Stomach (tissue), 9 donors: Measurements from ENCODE around the gene RPL22. TPM values are rescaled to one million over a fixed set of nuclear protein-coding genes. Genes with fewer than 3 reads are reported as not detected.

Source experiments
- DNase-seq, 2 donors: peaks; one replicate each; pipeline versions ENCODE4 v3.0.0 to v3.0.0-alpha.2; 2013 to 2019
- H3K27ac ChIP-seq, 5 donors: fragments of 200-600 bp in 4 of 5; sonication (generic) in 4 of 5; one replicate each; pipeline ENCODE4 v1.5.1; 2013 to 2019; ENCODE audit warnings: mild to moderate bottlenecking in 1 of 5, moderate library complexity in 1 of 5
- H3K27me3 ChIP-seq, 3 donors: fragments of 200-600 bp; sonication (generic); one replicate each; pipeline ENCODE4 v1.5.1; 2017 to 2019; ENCODE audit warnings: mixed run types in 1 of 3
- H3K36me3 ChIP-seq, 4 donors: fragments of 200-600 bp; sonication (generic); 1 replicate in 3 of 4; 2 replicates in 1 of 4; pipeline ENCODE4 v1.5.1; 2016 to 2019
- H3K4me1 ChIP-seq, 4 donors: fragments of 200-600 bp; sonication (generic); one replicate each; pipeline ENCODE4 v1.5.1; 2016 to 2019
- H3K4me3 ChIP-seq, 4 donors: fragments of 200-600 bp; sonication (generic) in 3 of 4; one replicate each; pipeline ENCODE4 v1.5.1; 2016 to 2019; ENCODE audit warnings: mild to moderate bottlenecking in 1 of 4
- H3K9me3 ChIP-seq, 4 donors: fragments of 200-600 bp; sonication (generic); one replicate each; pipeline ENCODE4 v1.5.1; 2016 to 2019
- EP300 ChIP-seq: sonication (generic); formaldehyde crosslinking; IDR thresholded peaks from one replicate; pipeline ENCODE4 v1.6.1; 2017; ENCODE audit warnings: antibody characterized with exemption
- POLR2A ChIP-seq, 4 donors: fragments of 450-650 bp; IDR thresholded peaks; one replicate each; pipeline ENCODE4 v1.6.1; 2016; ENCODE audit warnings: antibody characterized with exemption in 4 of 4, control low read depth in 2 of 4, mild to moderate bottlenecking in 1 of 4, moderate library complexity in 1 of 4
- POLR2AphosphoS5 ChIP-seq, 3 donors: sonication (generic); formaldehyde crosslinking; IDR thresholded peaks; one replicate each; pipeline ENCODE4 v1.6.1; 2016; ENCODE audit warnings: antibody characterized with exemption in 3 of 3
- WGBS, 5 donors: extraction: QIAGEN DNeasy Blood & Tissue Kit in 3 of 5; methylation state at CpG; one replicate each; pipeline versions ENCODE4 v1.1.5 to v1.1.7; 2013 to 2018; 5-methylcytosine and 5-hydroxymethylcytosine counted together
- intact Hi-C: fragments of 100-400 bp; cut with DNase I; formaldehyde crosslinking; loops from one replicate; pipeline ENCODE4 v1.15.1; 2023; ENCODE audit warnings: low total_unique reads
- polyA plus RNA-seq, 3 donors: library from polyadenylated mRNA; stranded (reverse); fragments of 200-250 nt; gene quantifications; one replicate each; pipeline ENCODE4 v1.2.3, GENCODE V29; 2013
- total RNA-seq, 5 donors: library from RNA; depleted of rRNA; stranded (reverse); fragments of >200 nt; gene quantifications; one replicate each; pipeline versions ENCODE4 v1.1.0 to v1.2.3, GENCODE V29; 2014 to 2016
- TF ChIP-seq, protein P1 (sequence below), 7 experiments: fragments of 450-650 bp in 4 of 7; fragments of 200-600 bp in 3 of 7; sonication (generic) in 3 of 7; IDR thresholded peaks; one replicate each; pipeline ENCODE4 v1.5.1; 2016 to 2019; ENCODE audit warnings: antibody characterized with exemption in 7 of 7, control low read depth in 2 of 7, mild to moderate bottlenecking in 1 of 7
- donor health status: healthy with polysubstance abuse.
- donor health status: Bipolar disorder and iron deficiency.
- donor health status: healthy.

The RPL22 gene
- total and polyA plus RNA-seq, 8 donors = 103 to 718 (median 239) TPM

DNA sequence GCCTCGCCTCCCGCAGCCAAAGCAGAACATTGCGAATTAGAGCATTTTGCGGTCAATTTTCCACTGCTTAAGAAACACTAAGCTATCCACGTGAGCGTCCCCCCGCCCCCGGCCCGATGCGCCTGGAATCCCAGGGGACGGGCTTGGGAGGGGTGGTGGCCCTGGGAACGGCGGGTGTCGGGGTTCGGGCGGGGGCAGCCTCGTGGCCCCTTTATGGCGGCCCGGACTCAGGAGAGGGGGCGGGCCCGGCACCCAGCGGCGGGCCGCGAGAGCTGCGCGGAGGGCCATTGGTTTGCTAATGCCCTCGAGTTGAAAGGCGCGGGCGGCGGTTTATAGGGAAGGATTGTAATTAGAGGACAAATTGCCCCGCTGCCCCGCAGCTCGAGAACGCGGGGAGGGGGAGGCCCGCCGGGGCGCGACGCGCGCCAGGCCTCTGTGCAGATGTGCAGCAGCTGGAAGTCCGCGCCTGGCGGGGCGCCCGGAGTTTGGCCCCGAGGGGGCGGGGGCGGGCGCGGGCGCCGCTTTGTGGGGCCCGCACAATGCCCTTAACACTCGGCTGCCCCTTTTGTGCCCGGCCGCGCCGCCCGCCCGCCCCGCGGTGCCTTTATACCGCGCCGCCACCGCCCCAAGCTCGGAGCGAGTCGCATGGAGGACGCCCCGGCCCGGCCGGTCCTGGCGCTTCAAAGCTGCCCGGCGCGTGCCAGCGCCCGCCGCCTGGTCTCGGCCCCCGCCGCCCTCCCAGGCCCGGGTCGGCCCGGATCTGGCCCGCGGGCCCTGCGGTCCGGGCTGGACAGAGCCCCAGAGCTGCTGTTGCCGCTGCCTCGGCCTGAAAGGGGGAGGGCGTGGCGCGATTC, 42.7 kb upstream of the RPL22 start:
- intact Hi-C loops = loop anchor here (10.0 kb wide), 2 partner anchors 163 to 187 kb away; no protein-coding TSS in a partner anchor
- Histone ChIP-seq H3K36me3 (no peaks in the 10 kb centered on the region), H3K4me3 (peak overlapping the region; percentile 7 to 38 (median 15)), H3K27ac (no peak overlapping the region), H3K27me3 (peaks cover 22 to 95% (median 74%) of the 10 kb centered on the region in 3 donors), H3K9me3 (no peaks in the 10 kb centered on the region), H3K4me1 (peaks cover 28 to 46% (median 41%) of the 10 kb centered on the region in 4 donors)
- TF ChIP-seq, protein P1, sequence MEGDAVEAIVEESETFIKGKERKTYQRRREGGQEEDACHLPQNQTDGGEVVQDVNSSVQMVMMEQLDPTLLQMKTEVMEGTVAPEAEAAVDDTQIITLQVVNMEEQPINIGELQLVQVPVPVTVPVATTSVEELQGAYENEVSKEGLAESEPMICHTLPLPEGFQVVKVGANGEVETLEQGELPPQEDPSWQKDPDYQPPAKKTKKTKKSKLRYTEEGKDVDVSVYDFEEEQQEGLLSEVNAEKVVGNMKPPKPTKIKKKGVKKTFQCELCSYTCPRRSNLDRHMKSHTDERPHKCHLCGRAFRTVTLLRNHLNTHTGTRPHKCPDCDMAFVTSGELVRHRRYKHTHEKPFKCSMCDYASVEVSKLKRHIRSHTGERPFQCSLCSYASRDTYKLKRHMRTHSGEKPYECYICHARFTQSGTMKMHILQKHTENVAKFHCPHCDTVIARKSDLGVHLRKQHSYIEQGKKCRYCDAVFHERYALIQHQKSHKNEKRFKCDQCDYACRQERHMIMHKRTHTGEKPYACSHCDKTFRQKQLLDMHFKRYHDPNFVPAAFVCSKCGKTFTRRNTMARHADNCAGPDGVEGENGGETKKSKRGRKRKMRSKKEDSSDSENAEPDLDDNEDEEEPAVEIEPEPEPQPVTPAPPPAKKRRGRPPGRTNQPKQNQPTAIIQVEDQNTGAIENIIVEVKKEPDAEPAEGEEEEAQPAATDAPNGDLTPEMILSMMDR (IDR thresholded peaks at IDR 0.05) = no peak
- TF ChIP-seq POLR2AphosphoS5 (IDR thresholded peaks at IDR 0.05) (no peak), POLR2A (IDR thresholded peaks at IDR 0.05) (no peak), EP300 (no peak)
- 1 to 2% (median 2%) methylated on average over 24 to 99 of the region's 99 CpGs for WGBS, 5 donors
- DNase-seq = no peak

DNA sequence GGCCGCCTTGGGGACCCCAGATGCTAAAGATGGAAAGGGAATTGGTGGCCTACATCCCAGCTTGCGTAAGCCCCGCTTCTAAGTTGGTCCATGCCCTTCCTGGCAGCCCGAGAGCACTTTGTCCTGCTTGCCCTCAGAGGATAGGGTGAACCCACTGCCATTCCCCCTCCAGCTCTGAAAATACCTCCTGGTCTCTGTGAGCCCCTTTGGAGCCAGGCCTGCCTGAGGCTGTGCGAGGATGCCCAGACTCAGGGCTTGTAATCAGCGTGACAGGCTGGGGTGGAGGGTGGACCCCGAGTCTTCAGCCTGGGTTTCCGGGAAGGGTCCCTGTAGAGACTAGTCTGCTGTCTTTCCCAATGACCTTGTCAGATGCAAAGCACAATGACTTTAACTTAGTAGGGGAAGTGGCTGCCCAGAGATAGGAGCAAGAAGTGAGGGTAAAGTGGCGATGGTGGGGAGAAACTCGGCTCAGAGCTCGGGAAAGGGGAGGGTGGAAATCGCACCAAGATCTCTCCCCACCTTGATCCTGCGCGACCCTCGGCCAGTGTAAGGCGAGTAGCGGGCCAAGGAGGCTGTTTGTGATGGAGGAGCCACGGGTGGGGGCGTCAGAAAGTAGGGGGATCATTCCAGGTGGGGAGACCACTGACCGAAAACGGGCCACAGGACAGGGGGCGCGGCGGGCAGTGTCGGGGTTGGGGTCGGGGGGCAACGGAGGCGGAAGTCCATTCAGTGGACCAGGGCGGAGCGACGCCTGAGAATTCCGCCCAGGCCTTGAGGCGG, 41.9 kb upstream of the RPL22 start:
- peak overlapping the region in 1 of 4 donors; percentile 38 for H3K4me3 ChIP-seq
- intact Hi-C loops = loop anchor here (10.0 kb wide), 2 partner anchors 164 to 186 kb away; no protein-coding TSS in a partner anchor
- H3K27me3 ChIP-seq = peaks cover 22 to 87% (median 67%) of the 10 kb centered on the region in 3 donors
- no peak overlapping the region for H3K27ac ChIP-seq
- 18 to 29% (median 22%) methylated on average over 31 to 33 of the region's 33 CpGs for WGBS, 5 donors
- H3K36me3 ChIP-seq = no peaks in the 10 kb centered on the region
- H3K9me3 ChIP-seq = no peaks in the 10 kb centered on the region
- DNase-seq = no peak
- no peak for TF ChIP-seq POLR2A (IDR thresholded peaks at IDR 0.05)
- TF ChIP-seq, protein P1 (IDR thresholded peaks at IDR 0.05) = no peak
- no peak for TF ChIP-seq EP300
- no peak for TF ChIP-seq POLR2AphosphoS5 (IDR thresholded peaks at IDR 0.05)
- peaks cover 25 to 41% (median 35%) of the 10 kb centered on the region in 4 donors for H3K4me1 ChIP-seq

DNA sequence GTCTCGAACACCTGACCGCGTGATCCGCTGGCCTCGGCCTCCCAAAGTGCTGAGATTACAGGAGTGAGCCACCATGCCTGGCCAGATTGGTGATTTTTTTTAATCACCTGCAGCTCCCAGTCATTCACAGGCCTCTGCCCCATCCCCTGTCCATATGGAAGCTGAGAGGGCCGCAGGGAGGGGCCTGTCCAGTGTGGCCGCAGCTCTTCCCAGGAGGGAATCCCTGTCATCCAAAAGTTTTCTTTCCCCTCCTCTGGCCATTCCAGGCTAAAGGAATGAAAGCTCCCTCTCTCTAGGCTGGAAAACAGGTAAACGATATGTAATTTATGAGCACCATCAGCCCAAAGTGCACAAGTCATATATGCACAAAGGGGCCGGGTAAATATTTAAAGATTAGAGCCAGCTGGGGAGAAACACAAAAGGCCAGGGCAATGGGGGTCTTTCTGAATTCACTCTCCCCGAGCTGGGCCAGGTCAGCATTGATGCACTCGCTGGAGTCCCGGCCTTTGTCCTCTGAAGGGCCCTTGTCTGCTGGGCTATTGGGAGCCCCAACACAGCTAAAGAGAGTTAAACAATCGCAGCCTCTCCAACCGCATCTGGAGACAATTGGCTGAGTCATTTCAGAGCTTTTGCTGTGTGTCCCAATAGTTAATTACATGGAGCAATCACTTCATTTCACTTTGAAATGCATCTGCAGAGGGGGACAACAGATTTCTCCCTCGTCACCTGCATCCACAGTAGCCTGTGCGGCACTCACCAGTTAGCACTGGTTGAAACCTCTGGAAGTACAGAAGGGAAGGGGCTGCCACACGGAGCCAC, 40.8 kb upstream of the RPL22 start:
- intact Hi-C loops = loop anchor here (10.0 kb wide), 2 partner anchors 165 to 185 kb away; no protein-coding TSS in a partner anchor
- H3K4me3 ChIP-seq = no peak overlapping the region
- no peak for DNase-seq
- no peak overlapping the region for H3K27ac ChIP-seq
- no peaks in the 10 kb centered on the region for H3K36me3 ChIP-seq
- peaks cover 15 to 35% (median 30%) of the 10 kb centered on the region in 4 donors for H3K4me1 ChIP-seq
- TF ChIP-seq POLR2AphosphoS5 (IDR thresholded peaks at IDR 0.05) (no peak), POLR2A (IDR thresholded peaks at IDR 0.05) (no peak), EP300 (no peak)
- H3K27me3 ChIP-seq = peaks cover 15 to 75% (median 55%) of the 10 kb centered on the region in 3 donors
- WGBS, 5 donors = 32 to 59% (median 42%) methylated on average over 14 to 17 of the region's 17 CpGs
- H3K9me3 ChIP-seq = no peaks in the 10 kb centered on the region

DNA sequence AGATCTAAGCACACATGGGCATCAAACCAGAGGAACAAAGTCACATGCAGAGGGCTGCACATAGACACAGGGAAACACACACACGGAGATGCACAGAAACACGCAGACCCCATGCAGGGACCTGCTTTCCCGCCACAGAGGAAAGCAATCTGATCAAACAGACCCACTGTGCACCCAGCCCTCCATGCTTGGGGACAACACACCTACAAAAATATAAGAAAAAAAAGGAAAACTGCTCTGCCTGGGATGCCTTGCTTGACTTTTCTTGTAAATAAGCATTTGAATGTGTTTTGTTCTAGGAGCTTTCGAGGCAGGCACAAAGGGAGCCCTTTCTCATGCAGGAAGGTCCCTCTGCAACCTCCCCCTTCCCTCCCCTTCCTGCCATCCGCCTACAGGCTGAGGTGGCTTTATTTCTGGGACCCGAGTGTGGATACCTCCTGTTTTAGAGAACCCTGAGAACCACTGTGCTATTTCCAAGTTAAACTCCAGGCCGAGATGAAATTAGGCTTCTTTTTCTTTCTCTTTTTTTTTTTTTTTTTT, 39.9 kb upstream of the RPL22 start:
- Histone ChIP-seq H3K9me3 (no peaks in the 10 kb centered on the region), H3K27me3 (peaks cover 10 to 67% (median 46%) of the 10 kb centered on the region in 3 donors), H3K4me3 (no peak overlapping the region), H3K27ac (no peak overlapping the region), H3K36me3 (peaks cover 0 to under 1% (median 0%) of the 10 kb centered on the region in 4 donors), H3K4me1 (peaks cover 23 to 35% (median 32%) of the 10 kb centered on the region in 4 donors)
- WGBS, 5 donors = 29 to 44% (median 40%) methylated on average over 7 of the region's 7 CpGs
- intact Hi-C loops = no loop called here
- no peak for DNase-seq
- TF ChIP-seq POLR2AphosphoS5 (IDR thresholded peaks at IDR 0.05) (no peak), POLR2A (IDR thresholded peaks at IDR 0.05) (no peak), EP300 (no peak)
- TF ChIP-seq, protein P1 (IDR thresholded peaks at IDR 0.05) = no peak
